Body of pancreas (tissue), 4 donors: ENCODE measurements around the gene OR51T1.

Source experiments
- CTCF ChIP-seq, 7 experiments: fragments of 450-650 bp in 4 of 7; fragments of 200-600 bp in 3 of 7; sonication (generic) in 3 of 7; IDR thresholded peaks; one replicate each; pipeline ENCODE4 v1.5.1; 2016 to 2019; ENCODE audit warnings: antibody characterized with exemption in 7 of 7
- POLR2A ChIP-seq, 3 donors: fragments of 450-650 bp; IDR thresholded peaks; one replicate each; pipeline ENCODE4 v1.6.1; 2016; ENCODE audit warnings: antibody characterized with exemption in 3 of 3, mild to moderate bottlenecking in 2 of 3

- no peak for TF ChIP-seq POLR2A (IDR thresholded peaks at IDR 0.05)
- TF ChIP-seq CTCF (IDR thresholded peaks at IDR 0.05), result no peak
Observed at GRCh38 chr11:4862447-4863236, 19.1 kb upstream of the OR51T1 start.
